ENCODE measurements around the gene RHOC. TPM values are rescaled to one million over a fixed set of nuclear protein-coding genes. Genes with fewer than 3 reads are reported as not detected.

RHOC gene
- total and polyA plus RNA-seq, 2 donors (not counting 1 experiment from before 2014, with no cell fraction given) = 21.0 to 28.3 TPM

- H3K36me3 ChIP-seq (replicated peaks in 1 of 2; ENCODE audit: control extremely low read depth in 1 of 2, control insufficient read depth in 1 of 2, extremely low read depth in 1 of 2, insufficient read depth in 2 of 2, low read length in 1 of 2) = peaks cover 2 to 16% of the 10 kb centered on the region in 2 experiments
- no peaks in the 10 kb centered on the region for H4K20me1 ChIP-seq (ENCODE audit: control insufficient read depth, insufficient read depth, low read length, poor library complexity, severe bottlenecking)
- TF ChIP-seq, protein P1, sequence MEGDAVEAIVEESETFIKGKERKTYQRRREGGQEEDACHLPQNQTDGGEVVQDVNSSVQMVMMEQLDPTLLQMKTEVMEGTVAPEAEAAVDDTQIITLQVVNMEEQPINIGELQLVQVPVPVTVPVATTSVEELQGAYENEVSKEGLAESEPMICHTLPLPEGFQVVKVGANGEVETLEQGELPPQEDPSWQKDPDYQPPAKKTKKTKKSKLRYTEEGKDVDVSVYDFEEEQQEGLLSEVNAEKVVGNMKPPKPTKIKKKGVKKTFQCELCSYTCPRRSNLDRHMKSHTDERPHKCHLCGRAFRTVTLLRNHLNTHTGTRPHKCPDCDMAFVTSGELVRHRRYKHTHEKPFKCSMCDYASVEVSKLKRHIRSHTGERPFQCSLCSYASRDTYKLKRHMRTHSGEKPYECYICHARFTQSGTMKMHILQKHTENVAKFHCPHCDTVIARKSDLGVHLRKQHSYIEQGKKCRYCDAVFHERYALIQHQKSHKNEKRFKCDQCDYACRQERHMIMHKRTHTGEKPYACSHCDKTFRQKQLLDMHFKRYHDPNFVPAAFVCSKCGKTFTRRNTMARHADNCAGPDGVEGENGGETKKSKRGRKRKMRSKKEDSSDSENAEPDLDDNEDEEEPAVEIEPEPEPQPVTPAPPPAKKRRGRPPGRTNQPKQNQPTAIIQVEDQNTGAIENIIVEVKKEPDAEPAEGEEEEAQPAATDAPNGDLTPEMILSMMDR (IDR thresholded peaks at IDR 0.05) = no peak
- TF ChIP-seq EZH2 (IDR thresholded peaks at IDR 0.05; ENCODE audit: borderline replicate concordance, insufficient read depth, low read depth, low read length, poor library complexity, severe bottlenecking) = no peak
- H3K27me3 Mint-ChIP-seq = no peaks in the 10 kb centered on the region
- peak overlapping the region; percentile 98 for H3K4me2 ChIP-seq (replicated peaks; ENCODE audit: low read depth, low read length, poor library complexity, severe bottlenecking)
- H3K4me3 Mint-ChIP-seq = peak overlapping the region; percentile 75
- no peaks in the 10 kb centered on the region for H3K9me3 ChIP-seq (ENCODE audit: control extremely low read depth in 1 of 3, control insufficient read depth in 2 of 3, insufficient read depth in 1 of 3, low read length in 2 of 3)
- H3K9me3 Mint-ChIP-seq (ENCODE audit: insufficient read depth) = no peaks in the 10 kb centered on the region
- H3K4me3 ChIP-seq (ENCODE audit: control extremely low read depth in 1 of 5, extremely low read depth in 1 of 5, insufficient read depth in 1 of 5, low read depth in 2 of 5, low read length in 4 of 5) = peak overlapping the region; percentile 42 to 86 (median 80)
- ATAC-seq (ENCODE audit: low read depth) (no peak), DNase-seq (no peak)
- intact Hi-C loops (cut with micrococcal nuclease) = loop anchor here (2.0 to 10.0 kb wide), 5 partner anchors 25 to 281 kb away; partner anchors contain the start of genes CTTNBP2NL, PPM1J and WNT2B
- no peaks in the 10 kb centered on the region for H3K27me3 ChIP-seq (replicated peaks in 1 of 4; ENCODE audit: control extremely low read depth in 1 of 4, control insufficient read depth in 3 of 4, insufficient read depth in 4 of 4, low read length in 3 of 4)
- peaks cover 25 to 30% of the 10 kb centered on the region in 2 donors for H3K4me1 ChIP-seq (ENCODE audit: control insufficient read depth in 2 of 2, insufficient read depth in 2 of 2, low read length in 2 of 2)
- peaks cover 15% of the 10 kb centered on the region for H3K79me2 ChIP-seq (ENCODE audit: control insufficient read depth, insufficient read depth, low read length)
- WGBS (ENCODE audit: insufficient coverage) = 84% methylated on average over 5 of the region's 7 CpGs
- H3K27ac Mint-ChIP-seq = no peak overlapping the region
- peak overlapping the region; percentile 86 for H3K9ac ChIP-seq (ENCODE audit: low read length)
- H3K27ac ChIP-seq (ENCODE audit: low read length in 2 of 2) = no peak overlapping the region
- H3K4me1 Mint-ChIP-seq = peaks cover 30% of the 10 kb centered on the region
- ChIA-PET POLR2A (interaction anchor here (0.5 to 1.2 kb wide), 4 partner anchors 18 to 267 kb away, joined by 3 to 7 read pairs (median 4); no protein-coding TSS in a partner anchor), CTCF (interaction anchor here (1.0 to 7.0 kb wide), 4 partner anchors 11 to 209 kb away, joined by 3 to 62 read pairs (median 32); partner anchors contain the start of genes PPM1J and RHOC)
- peak overlapping the region; percentile 87 for H2AFZ ChIP-seq (ENCODE audit: insufficient read depth, low read depth, low read length, poor library complexity, severe bottlenecking)
These were observed 31.1 kb downstream of the RHOC start for GRCh38 chr1:112675728-112676381.

All from B cell (primary cell).